Measurements from ENCODE around the gene GALNT7. TPM values are rescaled to one million over a fixed set of nuclear protein-coding genes. Genes with fewer than 3 reads are reported as not detected.

The GALNT7 gene
- total and polyA plus RNA-seq, 2 of the 13 experiments (the other 11 are each of a cell fraction or from before 2014, with no cell fraction given): 0.08 to 0.13 TPM

DNA sequence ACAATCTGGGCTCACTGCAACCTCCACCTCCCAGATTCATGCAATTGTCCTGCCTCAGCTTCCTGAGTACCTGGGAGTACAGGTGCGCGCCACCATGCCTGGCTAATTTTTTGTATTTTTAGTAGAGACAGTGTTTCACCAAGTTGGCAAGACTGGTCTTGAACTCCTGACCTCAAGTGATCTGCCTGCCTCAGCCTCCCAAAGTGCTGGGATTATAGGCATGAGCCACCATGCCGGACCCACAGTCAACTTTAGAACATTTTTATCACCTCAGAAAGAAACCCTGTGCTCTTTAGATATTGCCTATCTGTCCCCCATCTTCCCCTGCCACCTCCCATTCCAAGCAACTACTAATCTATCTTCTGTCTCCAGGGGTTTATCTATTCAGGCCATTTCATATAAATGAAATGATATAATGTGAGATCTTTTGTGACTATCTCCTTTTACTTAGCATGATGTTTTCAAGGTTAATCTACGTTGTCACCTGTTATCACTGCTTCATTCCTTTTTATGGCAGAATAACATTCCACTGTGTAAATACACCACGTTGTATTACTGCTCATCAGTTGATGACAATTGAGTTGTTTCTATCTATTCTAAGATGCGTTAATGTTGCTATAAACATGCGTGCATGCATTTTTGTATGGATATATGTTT lies 44.3 kb upstream of the GALNT7 start:
- CTCF ChIA-PET (ENCODE audit: low intra/inter-chr PET ratio, low total read pairs): no interaction called here

More for the DNA sequence above, 44.3 kb upstream of the GALNT7 start:
- no peaks in the 10 kb centered on the region for H3K9me3 ChIP-seq (ENCODE audit: low read length)
- no peaks in the 10 kb centered on the region for H3K79me2 ChIP-seq (ENCODE audit: insufficient read depth, low read length)
- no TSS peak for BruUV-seq (replicated peaks)
- no peak overlapping the region for H3K9ac ChIP-seq (ENCODE audit: insufficient read depth, low read depth, low read length)
- intact Hi-C loops (cut with micrococcal nuclease; ENCODE audit: unreplicated experiment): no loop called here
- no peaks in the 10 kb centered on the region for H3K4me1 ChIP-seq (ENCODE audit: insufficient read depth, low read length)
- no peaks in the 10 kb centered on the region for H4K20me1 ChIP-seq (ENCODE audit: insufficient read depth, low read length)
- H3K27ac ChIP-seq (ENCODE audit: extremely low read length, insufficient read depth, low read length): no peak overlapping the region
- no peaks in the 10 kb centered on the region for H3K27me3 ChIP-seq (ENCODE audit: control insufficient read depth in 1 of 2, insufficient read depth in 2 of 2, low read length in 2 of 2)
- DNase-seq (ENCODE audit: low spot score) (no peak), ATAC-seq (no peak), FAIRE-seq (no peak)
- TF ChIP-seq FOXJ3 (CRISPR knock-in tag; IDR thresholded peaks at IDR 0.05; ENCODE audit: borderline replicate concordance) (no peak), DPF2 (CRISPR knock-in tag; IDR thresholded peaks at IDR 0.05; ENCODE audit: borderline replicate concordance, low read depth) (no peak), ZNF276 (CRISPR knock-in tag; IDR thresholded peaks at IDR 0.05; ENCODE audit: low read depth) (no peak), MXD4 (CRISPR knock-in tag; IDR thresholded peaks at IDR 0.05) (no peak), RFXANK (CRISPR knock-in tag; IDR thresholded peaks at IDR 0.05) (no peak), ATM (IDR thresholded peaks at IDR 0.05; ENCODE audit: borderline replicate concordance) (no peak), KLF11 (CRISPR knock-in tag; IDR thresholded peaks at IDR 0.05) (no peak), CEBPG (CRISPR knock-in tag; IDR thresholded peaks at IDR 0.05) (no peak), ZNF556 (CRISPR knock-in tag; IDR thresholded peaks at IDR 0.05; ENCODE audit: borderline replicate concordance) (no peak), SP140L (CRISPR knock-in tag; IDR thresholded peaks at IDR 0.05; ENCODE audit: borderline replicate concordance) (no peak), TCF7L2 (IDR thresholded peaks at IDR 0.05; ENCODE audit: low read depth, low read length) (no peak), ZZZ3 (CRISPR knock-in tag; IDR thresholded peaks at IDR 0.05; ENCODE audit: borderline replicate concordance) (no peak), ZNF777 (CRISPR knock-in tag; IDR thresholded peaks at IDR 0.05) (no peak), MLLT10 (CRISPR knock-in tag; IDR thresholded peaks at IDR 0.05) (no peak), AGO2 (optimal IDR thresholded peaks at IDR 0.05; ENCODE audit: low read depth, low read length) (no peak)
- TF ChIP-seq, protein P1, sequence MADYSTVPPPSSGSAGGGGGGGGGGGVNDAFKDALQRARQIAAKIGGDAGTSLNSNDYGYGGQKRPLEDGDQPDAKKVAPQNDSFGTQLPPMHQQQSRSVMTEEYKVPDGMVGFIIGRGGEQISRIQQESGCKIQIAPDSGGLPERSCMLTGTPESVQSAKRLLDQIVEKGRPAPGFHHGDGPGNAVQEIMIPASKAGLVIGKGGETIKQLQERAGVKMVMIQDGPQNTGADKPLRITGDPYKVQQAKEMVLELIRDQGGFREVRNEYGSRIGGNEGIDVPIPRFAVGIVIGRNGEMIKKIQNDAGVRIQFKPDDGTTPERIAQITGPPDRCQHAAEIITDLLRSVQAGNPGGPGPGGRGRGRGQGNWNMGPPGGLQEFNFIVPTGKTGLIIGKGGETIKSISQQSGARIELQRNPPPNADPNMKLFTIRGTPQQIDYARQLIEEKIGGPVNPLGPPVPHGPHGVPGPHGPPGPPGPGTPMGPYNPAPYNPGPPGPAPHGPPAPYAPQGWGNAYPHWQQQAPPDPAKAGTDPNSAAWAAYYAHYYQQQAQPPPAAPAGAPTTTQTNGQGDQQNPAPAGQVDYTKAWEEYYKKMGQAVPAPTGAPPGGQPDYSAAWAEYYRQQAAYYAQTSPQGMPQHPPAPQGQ (CRISPR knock-in tag; IDR thresholded peaks at IDR 0.05; ENCODE audit: borderline replicate concordance): no peak
- TF ChIP-seq, protein P2, sequence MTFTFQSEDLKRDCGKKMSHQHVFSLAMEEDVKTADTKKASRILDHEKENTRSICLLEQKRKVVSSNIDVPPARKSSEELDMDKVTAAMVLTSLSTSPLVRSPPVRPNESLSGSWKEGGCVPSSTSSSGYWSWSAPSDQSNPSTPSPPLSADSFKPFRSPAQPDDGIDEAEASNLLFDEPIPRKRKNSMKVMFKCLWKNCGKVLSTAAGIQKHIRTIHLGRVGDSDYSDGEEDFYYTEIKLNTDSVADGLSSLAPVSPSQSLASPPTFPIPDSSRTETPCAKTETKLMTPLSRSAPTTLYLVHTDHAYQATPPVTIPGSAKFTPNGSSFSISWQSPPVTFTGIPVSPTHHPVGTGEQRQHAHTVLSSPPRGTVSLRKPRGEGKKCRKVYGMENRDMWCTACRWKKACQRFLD (CRISPR knock-in tag; IDR thresholded peaks at IDR 0.05; ENCODE audit: borderline replicate concordance): no peak
- TF ChIP-seq, protein P3, sequence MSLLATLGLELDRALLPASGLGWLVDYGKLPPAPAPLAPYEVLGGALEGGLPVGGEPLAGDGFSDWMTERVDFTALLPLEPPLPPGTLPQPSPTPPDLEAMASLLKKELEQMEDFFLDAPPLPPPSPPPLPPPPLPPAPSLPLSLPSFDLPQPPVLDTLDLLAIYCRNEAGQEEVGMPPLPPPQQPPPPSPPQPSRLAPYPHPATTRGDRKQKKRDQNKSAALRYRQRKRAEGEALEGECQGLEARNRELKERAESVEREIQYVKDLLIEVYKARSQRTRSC (CRISPR knock-in tag; IDR thresholded peaks at IDR 0.05; ENCODE audit: low read depth): no peak
- H3K4me3 ChIP-seq (replicated peaks in 1 of 3; ENCODE audit: insufficient read depth in 1 of 3, low read depth in 2 of 3, low read length in 3 of 3): no peak overlapping the region
- no peak overlapping the region for H2AFZ ChIP-seq (ENCODE audit: low read length)
- H3K36me3 ChIP-seq (replicated peaks in 1 of 2; ENCODE audit: control insufficient read depth in 1 of 2, insufficient read depth in 2 of 2, low read length in 2 of 2): no peaks in the 10 kb centered on the region
- in situ Hi-C loops (cut with HindIII; ENCODE audit: extremely low pct_ligation_motif_present, low pct_unique_long_range_greater_than_20kb): no loop called here
- H3K4me2 ChIP-seq (ENCODE audit: low read depth, low read length): no peak overlapping the region
- POLR2A ChIA-PET: no interaction called here
- 15% methylated on average over 7 of the region's 7 CpGs for WGBS (ENCODE audit: low lambda C conversion rate)

Measured in HepG2 (cell line).